ENCODE results near the gene DKK3. TPM values are rescaled to one million over a fixed set of nuclear protein-coding genes. Genes with fewer than 3 reads are reported as not detected.

The DKK3 gene
- polyA plus RNA-seq, 10 donors, result 51.1 to 121 (median 73.6) TPM

DNA sequence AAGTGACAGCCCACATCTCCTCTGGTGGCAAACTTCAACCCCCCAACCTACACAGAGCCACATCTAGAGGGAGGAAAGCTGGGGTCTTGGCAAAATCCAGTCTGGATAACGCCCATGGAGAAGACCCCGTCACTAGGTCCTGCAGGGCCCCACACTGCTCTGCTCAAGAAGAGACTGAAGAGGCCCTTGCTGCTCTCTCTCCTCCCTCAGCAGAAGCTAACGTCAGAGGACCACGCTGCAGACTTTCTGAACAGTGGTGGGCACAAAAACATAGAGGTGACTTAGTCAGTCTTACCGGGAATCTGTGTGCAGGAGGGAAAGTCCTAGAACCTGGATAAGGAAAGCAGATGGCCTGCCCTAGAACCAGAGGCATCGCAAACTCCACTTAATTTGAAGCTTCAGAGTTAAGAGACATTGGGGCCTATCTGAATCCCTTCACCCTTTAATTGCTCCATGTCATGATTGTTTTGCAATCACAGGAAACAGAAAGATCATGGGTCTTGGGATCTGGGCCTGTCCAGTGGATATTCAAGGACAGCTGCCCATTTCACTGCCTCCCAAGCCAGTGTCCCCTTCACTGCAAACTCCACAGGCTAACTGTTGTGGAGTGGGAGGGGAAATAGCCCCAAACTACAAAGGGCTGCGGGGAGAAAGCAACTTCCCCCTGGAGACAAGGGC is 1.7 kb downstream of the DKK3 start:
- DNase-seq, result no peak

DNA sequence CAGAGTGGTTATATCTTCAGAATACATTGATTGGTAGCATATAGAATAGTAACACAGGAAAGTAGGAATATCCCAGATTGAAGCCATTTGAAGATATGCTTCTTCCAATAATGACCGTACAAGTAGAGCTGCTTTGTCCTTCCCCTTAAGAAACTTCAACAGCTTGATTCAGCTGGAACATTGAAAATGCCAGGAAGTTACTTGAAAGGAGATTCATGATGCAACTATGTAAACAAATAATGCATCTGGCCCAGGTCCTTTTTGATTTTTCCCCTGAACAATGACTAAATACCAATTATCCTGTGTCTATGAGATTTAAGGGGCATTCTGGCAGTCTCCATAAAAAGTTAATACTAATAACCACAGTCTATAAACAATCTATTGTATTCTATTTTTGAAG is 3.0 kb downstream of the DKK3 start:
- no peak for DNase-seq

DNA sequence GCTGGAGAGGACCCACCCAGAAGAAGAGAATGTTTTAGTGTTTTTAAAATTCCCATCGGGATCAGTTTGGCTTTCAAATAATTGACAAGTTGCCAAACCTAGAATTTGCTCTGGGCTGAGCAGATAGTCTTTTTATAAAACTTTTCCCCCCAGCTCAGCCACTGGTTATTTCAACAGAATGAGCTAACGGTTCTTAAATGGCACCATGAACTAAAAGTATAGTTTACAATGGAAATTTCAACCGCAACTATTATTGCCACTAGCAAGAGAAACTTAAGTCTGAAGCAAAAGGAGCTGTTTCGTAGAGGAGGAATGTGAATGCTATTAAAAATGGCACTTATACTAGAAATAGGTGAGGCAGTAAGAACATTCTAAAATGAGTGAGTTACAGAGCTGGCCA is 3.4 kb downstream of the DKK3 start:
- DNase-seq, result no peak

DNA sequence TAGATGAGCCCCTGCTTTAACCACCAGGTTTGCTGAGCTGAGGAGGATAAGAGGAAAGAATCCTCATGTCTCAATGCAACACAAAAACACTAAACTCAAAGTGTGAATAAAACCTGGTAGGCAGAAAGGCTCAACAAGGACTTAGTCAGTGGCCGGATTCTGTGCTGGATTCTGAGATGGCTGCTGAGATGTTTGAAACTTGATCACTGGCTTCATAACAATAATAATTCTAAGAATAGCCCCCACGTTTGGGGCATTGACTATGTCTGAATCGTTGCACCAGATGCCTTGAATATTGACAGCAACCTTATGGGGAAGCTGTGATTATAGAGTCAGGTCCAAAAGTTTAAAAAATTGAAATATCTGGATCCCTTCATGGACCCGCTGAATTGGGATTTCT is 4.6 kb downstream of the DKK3 start:
- DNase-seq, result no peak

DNA sequence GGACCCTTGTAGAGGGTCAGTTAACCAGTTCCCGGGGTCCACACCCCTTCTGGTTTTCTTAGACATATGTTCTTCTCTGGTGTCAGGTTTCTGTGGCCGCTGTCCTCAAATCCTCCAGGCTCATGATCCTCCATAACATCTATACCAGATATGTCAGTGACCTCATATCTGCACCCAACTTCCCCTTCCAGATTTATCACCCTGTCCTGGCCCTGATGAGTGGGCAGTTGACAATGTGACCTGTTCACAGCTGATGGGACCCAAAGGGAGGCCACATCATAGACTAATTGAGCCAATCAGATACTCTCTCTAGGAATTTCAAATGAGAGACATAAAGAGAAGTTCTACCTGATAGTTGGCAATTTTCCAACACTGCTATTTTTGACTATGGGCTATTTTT is 5.1 kb downstream of the DKK3 start:
- DNase-seq, result no peak

DNA sequence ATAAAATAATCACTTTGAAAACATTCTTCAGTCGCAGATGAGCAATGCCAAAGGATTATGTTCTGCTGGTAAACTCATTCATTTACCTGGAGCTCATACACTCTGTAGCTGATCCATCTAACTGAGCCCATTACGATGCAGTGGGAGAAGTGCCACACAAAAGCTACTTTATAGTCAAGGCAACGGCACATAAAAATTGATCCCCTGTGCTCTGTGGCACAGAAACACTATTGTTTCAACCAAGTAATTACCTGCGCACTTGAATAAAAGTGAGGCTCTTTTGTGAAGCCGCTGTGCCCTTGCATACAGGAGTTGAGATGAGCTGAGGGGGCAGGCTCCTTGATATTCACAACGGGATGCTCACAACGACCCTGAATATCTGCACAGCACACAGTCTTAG is 7.2 kb downstream of the DKK3 start:
- no peak for DNase-seq

DNA sequence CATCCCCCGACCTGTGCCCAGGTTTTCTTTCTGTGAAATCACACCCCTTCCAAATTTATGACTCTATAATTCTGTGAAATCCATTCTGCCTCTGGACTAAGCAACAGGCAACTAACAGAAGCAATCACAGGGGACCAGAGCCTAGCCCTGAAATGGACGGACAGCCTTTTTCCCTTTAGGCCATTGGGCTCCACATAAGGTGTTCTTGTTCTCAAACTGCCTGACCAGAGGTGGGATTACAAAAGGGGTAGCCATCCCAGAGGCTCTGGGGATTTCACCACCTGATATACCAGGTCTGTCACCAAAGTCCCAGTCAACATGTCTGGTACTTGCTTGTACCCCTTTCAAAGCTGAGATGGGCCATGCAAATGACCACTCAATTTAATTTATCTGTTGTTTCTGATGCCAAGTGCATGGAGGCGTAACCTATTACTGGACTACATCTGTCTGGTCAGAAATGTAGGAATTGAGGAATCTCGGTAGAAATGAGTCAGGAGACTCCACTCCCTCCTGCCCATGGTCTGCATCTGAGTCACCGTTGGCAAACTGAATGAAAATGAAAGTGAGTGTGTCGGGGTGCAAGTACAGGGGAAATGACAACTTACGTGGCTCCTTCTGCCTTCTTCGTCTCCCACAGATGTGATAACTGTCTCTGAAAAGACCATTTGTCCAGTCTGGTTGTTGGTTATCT is 10.2 kb downstream of the DKK3 start:
- no peak for DNase-seq

DNA sequence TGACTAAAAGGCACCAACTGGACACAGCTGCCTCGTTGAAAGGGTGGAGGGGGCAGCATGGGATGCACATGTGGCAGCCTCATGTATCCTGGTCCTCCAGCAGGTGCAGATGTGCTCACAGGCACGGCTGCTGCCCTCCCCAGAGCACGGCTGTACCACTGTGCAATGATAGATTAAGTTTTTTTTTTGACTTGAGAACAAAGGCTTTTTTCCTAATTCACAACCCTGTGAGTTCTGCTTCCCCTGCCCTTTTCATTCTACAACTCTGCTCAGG is 11.4 kb downstream of the DKK3 start:
- no peak for DNase-seq

DNA sequence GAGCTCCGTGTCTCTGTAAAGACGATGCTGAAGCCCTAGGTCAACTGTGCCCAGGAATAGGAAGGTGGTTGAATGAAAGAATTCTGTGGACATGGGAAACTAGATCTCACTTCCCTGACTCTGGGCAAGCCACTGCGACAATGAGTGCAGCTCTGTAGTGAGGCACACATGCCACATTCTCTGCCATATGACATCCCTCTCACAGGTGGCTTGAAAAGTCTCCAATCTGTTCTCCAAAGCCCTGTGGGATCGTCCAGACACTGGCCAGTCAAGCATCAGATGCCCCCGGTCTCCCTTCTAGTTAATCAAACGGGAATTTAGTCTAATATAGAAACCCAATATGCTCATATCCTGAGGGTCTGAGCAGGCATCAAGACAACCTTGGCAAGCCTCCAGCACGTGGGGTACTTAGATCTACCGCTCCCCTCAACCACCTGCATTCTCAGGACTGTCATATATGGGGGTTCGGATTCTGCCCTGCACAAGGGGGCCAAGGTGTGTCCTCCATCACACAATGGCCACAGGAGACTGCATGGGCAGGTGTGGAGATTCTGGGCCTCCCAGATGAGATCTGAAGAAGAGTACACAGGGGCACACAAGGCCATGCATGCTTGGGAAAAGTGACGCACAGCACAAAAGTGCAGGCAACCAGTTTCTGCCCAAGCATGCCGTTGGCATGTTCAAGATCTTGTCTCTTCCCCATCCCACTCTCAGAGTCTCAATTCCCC is 11.9 kb downstream of the DKK3 start:
- DNase-seq, result no peak

DNA sequence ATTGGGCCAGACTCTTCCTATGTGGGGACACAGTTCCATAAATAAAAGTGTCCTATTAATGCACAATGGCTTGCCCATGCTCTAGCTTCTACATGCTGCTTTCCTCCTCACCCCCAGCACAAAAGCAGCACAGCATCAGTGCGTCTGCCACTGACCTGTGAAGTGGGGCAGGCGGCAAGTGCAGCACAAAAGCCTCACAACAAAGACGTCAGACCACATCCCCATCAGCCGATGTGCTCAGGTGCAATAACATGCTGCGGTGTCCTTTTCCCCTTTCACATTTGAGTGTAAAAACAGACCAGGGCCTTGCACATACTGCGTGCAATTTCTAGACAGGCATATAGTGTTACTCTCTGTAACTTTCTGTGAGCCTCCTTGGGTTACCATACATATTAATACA is 12.8 kb downstream of the DKK3 start:
- peak in 1 of 3 donors; percentile 22 for DNase-seq

DNA sequence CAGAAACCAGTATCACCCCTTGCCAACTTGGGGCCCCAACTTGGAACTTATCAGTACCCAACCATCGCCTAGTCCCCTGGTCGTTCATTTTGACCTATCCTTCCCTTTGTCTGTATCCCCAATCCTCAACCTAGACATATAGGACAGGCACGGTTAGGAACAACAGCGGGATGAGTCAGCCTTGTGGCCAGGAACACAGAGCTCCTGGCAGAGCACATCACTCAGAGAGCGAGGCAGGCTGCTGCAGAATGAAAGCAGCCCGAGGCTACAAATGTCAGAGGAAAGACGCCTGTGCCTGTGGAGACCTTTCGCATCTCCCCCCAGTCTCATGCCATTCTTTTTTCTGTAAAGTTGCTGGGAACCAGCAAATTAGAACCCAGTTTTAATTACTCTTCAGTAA is 14.6 kb downstream of the DKK3 start:
- DNase-seq, result peak in 1 of 3 donors; percentile 19

DNA sequence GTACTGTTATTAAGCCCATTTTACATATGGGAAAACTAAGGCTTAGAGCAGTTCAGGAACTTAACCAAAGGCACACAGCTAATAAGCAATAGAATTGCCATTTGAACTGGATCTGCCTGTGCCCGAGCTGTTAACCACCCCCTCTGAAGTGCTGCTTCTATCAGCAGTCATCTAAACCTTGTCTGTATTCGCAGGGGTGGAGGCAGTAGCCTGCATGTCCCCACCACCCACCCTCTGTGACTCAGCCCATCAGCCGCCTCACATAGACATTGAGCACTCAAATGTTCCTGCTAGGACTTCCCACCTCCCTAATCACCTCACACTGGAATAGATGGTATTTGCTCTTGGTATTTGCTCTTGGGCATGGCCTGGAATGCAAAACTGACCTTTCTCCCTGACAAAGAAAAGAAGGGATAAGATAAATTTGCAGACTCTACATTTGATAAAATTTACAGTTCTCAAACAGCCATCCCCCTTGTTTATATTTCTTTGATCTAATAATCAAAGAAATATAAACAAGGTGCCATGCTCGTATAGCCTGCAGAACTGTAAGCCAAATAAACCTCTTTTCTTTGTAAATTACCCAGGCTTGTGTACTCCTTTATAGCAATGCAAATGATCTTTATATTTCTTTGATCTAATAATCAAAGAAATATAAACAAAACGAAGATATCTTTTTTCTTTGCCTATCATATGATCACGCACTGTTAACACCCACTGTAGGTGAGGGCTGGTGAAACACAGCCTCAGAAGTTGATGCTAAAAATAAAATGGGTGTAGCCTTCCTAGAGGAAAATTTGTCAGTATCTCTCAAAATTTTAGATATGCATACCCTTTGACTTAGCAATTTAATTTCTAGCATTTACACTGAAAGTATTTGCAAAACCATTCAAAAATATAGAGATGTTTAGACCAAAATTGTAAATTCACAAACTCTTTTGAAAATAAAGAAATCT is 15.9 kb downstream of the DKK3 start:
- DNase-seq, result no peak

DNA sequence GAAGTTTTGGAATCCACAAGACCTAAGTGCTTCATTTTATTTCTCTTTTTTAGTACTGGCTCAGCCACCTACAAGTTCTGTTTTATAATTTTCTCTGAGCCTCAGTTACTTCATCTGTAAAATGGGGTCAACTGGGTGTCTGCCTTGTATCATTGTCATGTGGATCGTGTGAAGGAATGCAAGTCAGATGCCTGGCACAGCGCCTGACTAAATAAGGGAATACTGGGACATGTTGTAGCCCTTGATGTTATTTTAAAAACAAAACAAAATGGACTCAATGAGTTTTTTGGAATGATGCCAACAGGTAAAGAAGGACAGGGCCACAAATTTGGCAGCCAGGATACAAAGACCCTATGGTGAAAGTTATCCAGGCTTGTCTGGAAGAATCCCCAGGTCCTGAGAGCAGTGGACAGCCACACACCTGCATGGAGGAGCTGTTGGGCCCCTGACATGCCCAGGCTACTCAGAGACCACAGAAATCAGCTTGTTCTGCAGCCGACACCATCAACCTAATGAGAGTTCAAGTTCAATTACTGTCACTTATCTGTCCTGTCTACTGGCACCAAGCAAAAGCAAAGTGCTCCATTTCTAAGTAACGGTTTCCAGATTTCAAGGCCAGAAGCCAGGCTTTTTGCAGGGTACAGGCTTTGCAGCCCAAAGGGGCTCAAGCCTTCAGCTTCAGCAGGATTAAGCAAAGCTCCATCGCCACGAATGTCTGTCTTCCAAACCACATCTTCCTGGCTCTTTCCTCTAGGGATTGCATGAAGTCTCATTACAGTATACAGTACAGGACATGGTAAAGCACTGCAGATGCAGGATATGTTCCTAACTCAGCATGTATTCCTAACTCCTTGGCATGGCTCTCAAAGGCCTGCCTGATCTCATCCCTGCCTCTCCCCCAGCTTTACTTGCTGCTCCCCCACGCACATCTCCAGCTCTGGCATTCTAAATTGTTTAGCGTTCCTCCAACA is 18.4 kb downstream of the DKK3 start:
- peak in 1 of 3 donors; percentile 39 for DNase-seq

DNA sequence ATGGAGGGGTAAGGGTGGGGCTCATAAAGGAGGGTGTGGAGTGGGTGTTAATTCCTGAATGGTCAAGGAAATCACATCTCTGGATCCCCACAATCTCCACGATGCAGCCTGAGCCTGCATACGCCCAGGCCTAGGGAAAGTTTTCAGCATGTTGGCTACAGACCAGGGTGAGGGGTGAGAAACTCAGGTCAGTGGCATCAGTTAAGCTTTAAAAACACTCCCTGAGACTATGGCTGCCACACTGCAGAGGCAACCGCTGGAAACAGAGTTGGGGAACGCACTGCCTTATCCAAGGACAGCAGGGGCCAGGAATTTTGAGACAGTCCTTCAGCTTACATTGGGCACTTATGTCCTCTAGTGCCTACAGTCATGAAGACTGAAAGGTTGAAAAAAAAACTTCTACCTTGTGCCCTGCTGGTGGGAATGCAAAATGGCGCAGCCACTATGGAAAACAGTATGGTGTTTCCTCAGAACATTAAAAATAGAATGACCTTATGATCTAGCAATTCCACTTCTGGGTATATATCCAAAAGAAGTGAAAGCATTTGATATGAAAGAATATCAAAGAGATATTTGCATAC is 19.7 kb downstream of the DKK3 start:
- DNase-seq, result no peak

DNA sequence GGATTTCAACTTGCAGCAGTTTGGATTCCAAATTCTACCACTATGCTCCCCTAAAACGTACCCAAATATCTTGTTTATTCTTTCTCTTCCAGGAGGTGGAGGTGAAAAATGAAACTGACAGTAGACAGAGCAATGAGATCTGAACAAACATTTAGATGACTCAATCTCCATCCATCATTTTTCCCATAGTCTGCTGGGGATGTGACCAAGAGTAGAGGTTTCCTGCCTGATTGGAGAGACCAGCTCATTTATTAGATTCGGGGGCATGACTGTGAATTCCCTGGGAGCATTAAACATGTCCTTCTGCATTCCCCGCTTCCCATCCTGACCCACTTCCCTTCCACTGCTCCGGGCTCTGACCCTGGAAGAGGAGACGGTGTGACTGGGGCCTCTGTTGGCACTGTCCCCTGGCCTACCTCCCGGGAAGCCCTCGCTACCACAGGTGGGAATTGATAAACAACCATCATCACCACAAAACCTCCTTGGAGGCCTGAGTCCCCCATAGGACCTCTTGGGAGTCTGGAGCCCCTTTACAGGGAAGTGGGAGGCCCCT is 20.3 kb downstream of the DKK3 start:
- no peak for DNase-seq

DNA sequence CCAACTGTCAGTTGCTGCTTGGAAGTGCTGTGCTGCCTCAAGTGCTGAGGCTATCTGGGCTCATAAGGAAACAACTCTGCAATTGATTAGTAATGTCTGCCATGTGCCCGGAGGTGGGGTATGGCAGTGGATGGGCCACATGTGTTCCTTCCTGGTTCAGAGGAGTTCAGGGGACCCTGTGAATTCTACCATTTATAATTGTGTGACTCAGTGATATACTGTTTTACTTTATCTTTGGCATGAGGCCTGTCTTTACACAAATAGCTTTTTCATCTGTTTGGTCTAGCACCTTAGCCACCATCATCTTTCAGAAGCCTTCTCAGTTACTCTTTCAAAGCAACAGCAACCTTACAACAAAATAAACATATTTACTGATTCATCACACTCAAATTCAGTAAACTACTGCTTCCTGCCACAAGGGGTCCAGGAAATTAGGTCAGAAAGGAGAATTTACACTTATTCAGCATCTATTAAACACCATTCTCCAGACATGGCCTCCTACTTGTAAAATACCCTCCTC is 20.9 kb downstream of the DKK3 start:
- DNase-seq, result no peak

DNA sequence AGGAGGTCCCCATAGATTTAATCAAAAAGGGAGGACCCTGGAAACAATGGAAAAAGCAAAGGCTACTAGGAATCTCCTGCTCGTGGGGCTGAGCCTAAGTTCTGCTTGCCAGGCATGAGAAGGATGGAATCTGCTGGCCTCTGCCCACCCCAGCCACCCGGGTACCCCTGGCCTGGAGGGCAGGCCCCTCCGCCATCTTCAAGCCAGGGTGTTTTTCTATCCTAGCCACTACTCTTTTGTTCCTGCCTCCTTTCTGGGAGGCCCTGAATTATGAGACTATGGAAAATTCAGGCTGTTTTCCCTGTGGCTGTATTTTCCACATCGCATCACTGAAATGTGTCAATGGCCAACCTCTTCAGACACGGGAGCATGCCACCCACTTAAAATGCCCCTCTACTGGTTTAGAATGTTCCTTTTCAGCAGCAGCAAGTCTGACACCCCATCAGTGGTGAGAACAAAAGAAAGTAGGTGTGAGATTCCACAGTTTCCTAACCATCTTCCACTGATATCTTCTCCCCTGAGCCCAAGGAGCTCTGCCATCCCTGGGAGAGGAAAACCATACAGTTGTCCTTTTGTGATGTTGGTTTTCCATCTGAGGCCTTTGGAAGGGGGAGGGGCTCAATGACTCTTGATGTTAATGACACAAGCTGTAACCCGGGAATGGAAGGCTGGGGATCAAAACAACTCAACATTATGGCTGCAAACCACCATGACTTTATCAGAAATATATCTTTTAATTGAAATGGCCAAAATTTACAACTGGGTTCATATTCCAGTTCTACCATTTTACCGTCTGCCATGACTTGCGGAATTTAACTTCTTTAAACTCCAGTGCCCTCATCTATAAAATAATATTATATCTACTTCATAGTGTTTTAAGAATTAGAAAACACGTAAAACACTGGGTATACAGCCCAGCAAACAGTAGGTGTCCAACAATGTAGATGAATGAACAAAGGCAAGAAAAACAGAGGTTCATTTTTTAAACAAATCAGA is 22.2 kb downstream of the DKK3 start:
- DNase-seq, result peak in 1 of 3 donors; percentile 43

DNA sequence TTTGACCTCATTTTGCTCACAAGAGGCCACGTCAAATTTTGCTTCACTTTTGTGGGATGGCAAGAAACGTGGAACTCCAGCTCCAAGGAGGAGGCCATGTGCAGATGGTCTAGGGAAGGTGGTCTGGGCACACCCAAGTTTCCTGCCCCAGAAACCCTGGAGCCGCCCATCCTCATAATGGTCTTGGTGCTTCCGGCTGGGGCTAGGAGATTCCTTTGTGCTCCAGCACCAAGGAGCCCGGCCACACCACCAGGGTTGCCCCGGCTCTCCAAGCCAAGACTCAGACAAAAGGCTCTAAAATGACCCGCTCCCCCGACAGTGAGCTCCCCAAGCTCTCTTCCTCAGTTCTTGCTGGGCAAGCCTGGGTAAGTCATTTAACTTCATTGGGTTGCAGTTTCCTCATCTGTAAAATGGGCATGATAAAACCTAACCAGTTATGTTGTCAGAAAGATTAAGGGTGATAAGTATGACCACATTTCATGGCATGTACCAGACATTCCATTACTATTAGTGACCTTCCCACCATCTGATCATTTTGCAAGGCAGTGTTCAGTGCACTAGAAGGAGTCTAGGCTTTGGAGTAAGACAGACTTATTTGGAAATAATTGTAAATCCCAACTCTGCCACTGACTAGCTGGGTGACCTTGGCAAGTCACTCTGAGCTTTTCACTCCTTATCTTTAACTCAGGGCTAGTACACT is 23.3 kb downstream of the DKK3 start:
- peak in 1 of 3 donors; percentile 67 for DNase-seq
